Measurements from ENCODE around the gene MYMX. TPM values are rescaled to one million over a fixed set of nuclear protein-coding genes. Genes with fewer than 3 reads are reported as not detected.

The MYMX gene
- total and polyA plus RNA-seq, 2 of the 13 experiments (the other 11 are each of a cell fraction or from before 2014, with no cell fraction given) = not detected

- TF ChIP-seq ZNF574 (CRISPR knock-in tag; IDR thresholded peaks at IDR 0.05) = peak; percentile 61
- TF ChIP-seq ATF1 (CRISPR knock-in tag; IDR thresholded peaks at IDR 0.05) = no peak
- TF ChIP-seq ZNF781 (CRISPR knock-in tag; IDR thresholded peaks at IDR 0.05; ENCODE audit: borderline replicate concordance, not compliant biosample characterization) = no peak
- peak; percentile 49; the same call in 1 of the 2 replicates for TF ChIP-seq THAP9 (CRISPR knock-in tag; IDR thresholded peaks at IDR 0.05; ENCODE audit: borderline replicate concordance)
- TF ChIP-seq HNF4A (CRISPR knock-in tag; IDR thresholded peaks at IDR 0.05) = peak; percentile 95
- TF ChIP-seq SRSF1 (optimal IDR thresholded peaks at IDR 0.05; ENCODE audit: low read depth, low read length) = no peak
- TF ChIP-seq RORA (CRISPR knock-in tag; IDR thresholded peaks at IDR 0.05) = no peak
- peak; percentile 60; the same call in 1 of the 2 replicates for TF ChIP-seq ZNF768 (CRISPR knock-in tag; IDR thresholded peaks at IDR 0.05)
- TF ChIP-seq FOXO1 (CRISPR knock-in tag; IDR thresholded peaks at IDR 0.05) = peak; percentile 41; the same call in 1 of the 2 replicates
- TF ChIP-seq HDAC2 (CRISPR knock-in tag; IDR thresholded peaks at IDR 0.05) = peak; percentile 40; the same call in 1 of the 2 replicates
- TF ChIP-seq BCL6 (CRISPR knock-in tag; IDR thresholded peaks at IDR 0.05) = 0 out of 2 replicates have a peak, but pooled peaks have one; percentile 25
- TF ChIP-seq SAP130 (CRISPR knock-in tag; IDR thresholded peaks at IDR 0.05; ENCODE audit: low read depth) = peak; percentile 72
- TF ChIP-seq ZNF335 (CRISPR knock-in tag; IDR thresholded peaks at IDR 0.05) = peak; percentile 63; the same call in 1 of the 2 replicates
- TF ChIP-seq PAWR (CRISPR knock-in tag; IDR thresholded peaks at IDR 0.05; ENCODE audit: borderline replicate concordance) = no peak
- TF ChIP-seq TFAP4 (IDR thresholded peaks at IDR 0.05; ENCODE audit: borderline replicate concordance, low read depth) = peak; percentile 89
- peak; percentile 50; the same call in 1 of the 2 replicates for TF ChIP-seq ISL2 (CRISPR knock-in tag; IDR thresholded peaks at IDR 0.05)
- peak; percentile 11; the same call in 1 of the 2 replicates for TF ChIP-seq ETV5 (CRISPR knock-in tag; IDR thresholded peaks at IDR 0.05; ENCODE audit: borderline replicate concordance)
- peak; percentile 63 for TF ChIP-seq ZMYM3 (CRISPR knock-in tag; IDR thresholded peaks at IDR 0.05)
- peak; percentile 71; the same call in 1 of the 2 replicates for TF ChIP-seq ZNF788 (CRISPR knock-in tag; IDR thresholded peaks at IDR 0.05; ENCODE audit: borderline replicate concordance)
- peak; percentile 59; the same call in 1 of the 2 replicates for TF ChIP-seq SALL2 (CRISPR knock-in tag; IDR thresholded peaks at IDR 0.05)
- TF ChIP-seq MTA1 (CRISPR knock-in tag; IDR thresholded peaks at IDR 0.05; ENCODE audit: borderline replicate concordance) = 0 out of 2 replicates have a peak, but pooled peaks have one; percentile 51
- peak; percentile 72; the same call in 1 of the 2 replicates for TF ChIP-seq ATF7-NPFF (CRISPR knock-in tag; IDR thresholded peaks at IDR 0.05; ENCODE audit: low read depth)
These were observed 17.6 kb downstream of the MYMX start (continued) for GRCh38 chr6:44234101-44235025.
